ENCODE measurements around the gene FBXW9.
"Not testable (repeated sequence)": the region's sequence is repeated elsewhere in the genome, so short reads cannot be mapped to it uniquely, and the experiment has no call there.

The FBXW9 gene

DNA sequence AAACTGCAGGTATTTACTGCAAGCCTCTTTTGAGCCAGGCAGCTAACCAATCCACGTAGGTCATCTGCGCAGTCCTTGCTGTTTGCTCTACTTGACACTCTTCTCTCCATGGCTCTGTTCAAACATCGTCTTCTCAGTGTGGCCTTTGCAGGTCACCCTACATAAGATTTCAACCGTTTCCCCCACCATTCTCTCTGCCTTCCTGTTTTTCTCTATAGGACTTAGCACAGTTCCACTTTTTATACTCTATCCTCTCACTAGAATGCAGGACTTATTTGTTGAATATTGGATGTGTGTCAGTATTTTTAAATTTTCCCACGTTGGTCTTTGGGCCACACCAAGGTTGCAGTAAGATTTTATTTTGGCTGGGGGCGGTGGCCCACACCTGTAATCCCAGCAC is 1.7 kb upstream of the FBXW9 start:
- H3K27ac ChIP-seq (ENCODE audit: low read depth, low read length), result no peak overlapping the region
- H3K36me3 ChIP-seq (ENCODE audit: control insufficient read depth in 5 of 5, insufficient read depth in 5 of 5, low read length in 5 of 5), result peaks cover 0 to 46% (median 36%) of the 10 kb centered on the region in 5 donors
- no peaks in the 10 kb centered on the region for H3K27me3 ChIP-seq (ENCODE audit: control insufficient read depth in 5 of 5, insufficient read depth in 4 of 5, low read length in 5 of 5)
- H3K4me3 ChIP-seq (ENCODE audit: low read depth in 1 of 5, low read length in 5 of 5), result no peak overlapping the region
- peaks cover 2 to 23% (median 19%) of the 10 kb centered on the region in 5 donors for H3K4me1 ChIP-seq (ENCODE audit: control insufficient read depth in 5 of 5, insufficient read depth in 5 of 5, low read length in 5 of 5)
- H3K9ac ChIP-seq (ENCODE audit: low read length in 5 of 5), result no peak overlapping the region
- H3K9me3 ChIP-seq (ENCODE audit: control insufficient read depth in 5 of 5, low read length in 5 of 5), result no peaks in the 10 kb centered on the region

DNA sequence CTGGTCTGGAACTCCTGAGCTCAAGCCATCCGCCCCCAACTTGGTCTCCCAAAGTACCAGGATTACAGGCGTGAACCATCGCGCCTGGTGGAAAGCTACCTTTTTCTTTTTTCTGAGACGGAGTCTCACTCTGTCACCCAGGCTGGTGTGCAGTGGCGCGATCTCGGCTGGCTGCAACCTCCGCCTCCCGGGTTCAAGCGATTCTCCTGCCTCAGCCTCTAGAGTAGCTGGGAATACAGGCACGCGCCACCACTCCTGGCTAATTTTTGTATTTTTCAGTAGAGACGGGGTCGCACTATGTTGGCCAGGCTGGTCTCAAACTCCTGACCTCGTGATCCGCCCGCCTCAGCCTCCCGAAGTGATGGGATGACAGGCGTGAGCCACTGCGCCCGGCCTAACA is 994 bp upstream of the FBXW9 start:
- not testable (repeated sequence) for H3K9ac ChIP-seq (ENCODE audit: low read length in 5 of 5); H3K9me3 ChIP-seq (ENCODE audit: control insufficient read depth in 5 of 5, low read length in 5 of 5); H3K4me3 ChIP-seq (ENCODE audit: low read depth in 1 of 5, low read length in 5 of 5); H3K27me3 ChIP-seq (ENCODE audit: control insufficient read depth in 5 of 5, insufficient read depth in 4 of 5, low read length in 5 of 5); H3K27ac ChIP-seq (ENCODE audit: low read depth, low read length)
- Histone ChIP-seq H3K36me3 (ENCODE audit: control insufficient read depth in 5 of 5, insufficient read depth in 5 of 5, low read length in 5 of 5) (peaks cover 0 to 39% (median 29%) of the 10 kb centered on the region in 5 donors), H3K4me1 (ENCODE audit: control insufficient read depth in 5 of 5, insufficient read depth in 5 of 5, low read length in 5 of 5) (peaks cover 2 to 23% (median 19%) of the 10 kb centered on the region in 5 donors)

DNA sequence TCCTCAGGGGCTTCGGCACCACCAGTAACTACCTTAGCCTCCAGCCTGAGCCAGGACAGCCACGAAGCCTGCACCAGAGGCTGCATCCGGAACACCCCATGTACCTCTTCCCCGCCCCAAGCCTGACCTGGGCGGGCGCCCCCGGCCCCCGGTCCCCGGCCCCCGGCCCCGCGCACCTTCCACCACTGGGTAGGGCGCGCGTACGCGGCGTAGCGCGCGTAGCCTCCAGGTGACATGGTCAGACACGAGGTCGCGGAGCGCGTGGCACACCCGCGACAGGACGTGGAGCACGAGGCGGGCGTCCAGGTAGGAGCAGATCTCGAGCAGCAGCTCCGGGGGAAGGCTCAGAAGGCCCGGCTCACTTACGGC is 450 bp downstream of the FBXW9 start:
- Histone ChIP-seq H3K9ac (ENCODE audit: low read length in 5 of 5) (peak overlapping the region in 4 of 5 donors; percentile 85 to 93 (median 90)), H3K27ac (ENCODE audit: low read depth, low read length) (peak overlapping the region; percentile 84)

DNA sequence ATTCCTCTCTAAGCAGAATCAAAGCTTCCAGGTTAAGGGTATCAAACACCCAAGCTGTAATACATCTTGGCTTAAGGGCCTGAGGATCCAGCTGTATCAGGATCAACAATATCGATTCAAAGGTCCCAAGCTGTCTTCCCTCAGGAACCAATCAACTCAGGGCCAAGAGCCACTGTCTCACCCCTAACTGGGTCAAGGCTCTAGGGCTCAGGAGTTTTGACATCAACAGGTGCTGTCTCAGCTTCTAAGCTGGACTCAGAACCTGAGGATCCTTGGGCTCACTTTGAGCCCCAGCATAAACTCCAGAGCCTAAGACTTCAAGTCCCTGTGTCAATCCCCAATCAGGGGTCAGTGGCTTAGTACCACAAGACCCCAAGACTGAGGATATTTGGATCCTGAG is 917 bp downstream of the FBXW9 start:
- no peaks in the 10 kb centered on the region for H3K9me3 ChIP-seq (ENCODE audit: control insufficient read depth in 5 of 5, low read length in 5 of 5)
- H3K27ac ChIP-seq (ENCODE audit: low read depth, low read length), result no peak overlapping the region
- peaks cover 2 to 23% (median 19%) of the 10 kb centered on the region in 5 donors for H3K4me1 ChIP-seq (ENCODE audit: control insufficient read depth in 5 of 5, insufficient read depth in 5 of 5, low read length in 5 of 5)
- H3K27me3 ChIP-seq (ENCODE audit: control insufficient read depth in 5 of 5, insufficient read depth in 4 of 5, low read length in 5 of 5), result no peaks in the 10 kb centered on the region
- H3K4me3 ChIP-seq (ENCODE audit: low read depth in 1 of 5, low read length in 5 of 5), result peak overlapping the region; percentile 71 to 99 (median 91)
- peak overlapping the region in 4 of 5 donors; percentile 10 to 93 (median 60) for H3K9ac ChIP-seq (ENCODE audit: low read length in 5 of 5)
- peaks cover 0 to 20% (median 12%) of the 10 kb centered on the region in 5 donors for H3K36me3 ChIP-seq (ENCODE audit: control insufficient read depth in 5 of 5, insufficient read depth in 5 of 5, low read length in 5 of 5)

More for the DNA sequence above, 450 bp downstream of the FBXW9 start:
- no peaks in the 10 kb centered on the region for H3K27me3 ChIP-seq (ENCODE audit: control insufficient read depth in 5 of 5, insufficient read depth in 4 of 5, low read length in 5 of 5)
- peaks cover 2 to 23% (median 19%) of the 10 kb centered on the region in 5 donors for H3K4me1 ChIP-seq (ENCODE audit: control insufficient read depth in 5 of 5, insufficient read depth in 5 of 5, low read length in 5 of 5)
- peak overlapping the region; percentile 71 to 99 (median 91) for H3K4me3 ChIP-seq (ENCODE audit: low read depth in 1 of 5, low read length in 5 of 5)
- H3K9me3 ChIP-seq (ENCODE audit: control insufficient read depth in 5 of 5, low read length in 5 of 5), result no peaks in the 10 kb centered on the region
- peaks cover 0 to 24% (median 17%) of the 10 kb centered on the region in 5 donors for H3K36me3 ChIP-seq (ENCODE audit: control insufficient read depth in 5 of 5, insufficient read depth in 5 of 5, low read length in 5 of 5)

DNA sequence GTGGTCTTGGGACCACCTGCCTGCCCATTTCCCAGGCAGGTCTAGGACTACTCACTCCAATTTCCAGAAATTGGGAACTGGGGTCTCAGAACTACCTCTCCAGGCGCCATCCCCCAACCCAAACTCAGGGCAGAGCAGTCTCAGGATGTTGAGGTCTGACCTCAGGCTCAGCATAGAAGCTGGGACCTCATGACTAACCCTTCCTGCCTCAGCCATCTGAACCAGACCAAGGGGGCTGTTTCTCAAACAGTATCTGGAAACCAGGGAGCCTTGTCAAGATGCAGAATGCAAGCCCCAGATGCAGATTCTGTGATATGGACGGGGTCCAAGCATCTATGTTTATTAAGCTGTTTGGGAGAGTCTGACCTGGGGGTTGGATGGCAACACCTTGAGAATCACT is 1.3 kb downstream of the FBXW9 start:
- Histone ChIP-seq H3K27ac (ENCODE audit: low read depth, low read length) (no peak overlapping the region), H3K9me3 (ENCODE audit: control insufficient read depth in 5 of 5, low read length in 5 of 5) (no peaks in the 10 kb centered on the region), H3K36me3 (ENCODE audit: control insufficient read depth in 5 of 5, insufficient read depth in 5 of 5, low read length in 5 of 5) (peaks cover 0 to 17% (median 9%) of the 10 kb centered on the region in 5 donors), H3K27me3 (ENCODE audit: control insufficient read depth in 5 of 5, insufficient read depth in 4 of 5, low read length in 5 of 5) (no peaks in the 10 kb centered on the region), H3K9ac (ENCODE audit: low read length in 5 of 5) (peak overlapping the region in 3 of 5 donors; percentile 35 to 93 (median 85)), H3K4me1 (ENCODE audit: control insufficient read depth in 5 of 5, insufficient read depth in 5 of 5, low read length in 5 of 5) (peaks cover 2 to 23% (median 19%) of the 10 kb centered on the region in 5 donors), H3K4me3 (ENCODE audit: low read depth in 1 of 5, low read length in 5 of 5) (no peak overlapping the region)

DNA sequence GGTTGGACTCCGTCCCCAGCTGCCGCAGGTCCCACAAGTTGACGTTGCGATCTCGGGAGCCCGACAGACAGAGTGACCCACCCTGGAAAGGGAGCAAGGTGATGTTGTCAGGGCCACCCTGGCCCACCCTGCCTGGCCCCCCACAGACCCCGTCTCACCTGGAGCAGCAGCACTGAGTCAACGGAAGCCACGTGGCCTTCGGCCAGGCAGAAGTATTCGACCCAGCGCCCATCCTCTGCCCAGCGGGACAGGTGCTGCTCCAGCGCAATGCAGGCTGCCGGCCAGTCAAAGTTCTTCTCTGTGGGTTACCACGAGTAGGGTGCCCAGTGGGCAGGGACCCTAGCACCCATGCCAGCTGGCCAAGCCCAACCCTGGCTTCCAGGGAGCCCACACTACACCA is 1.8 kb downstream of the FBXW9 start:
- Histone ChIP-seq H3K4me1 (ENCODE audit: control insufficient read depth in 5 of 5, insufficient read depth in 5 of 5, low read length in 5 of 5) (peaks cover 2 to 23% (median 19%) of the 10 kb centered on the region in 5 donors), H3K36me3 (ENCODE audit: control insufficient read depth in 5 of 5, insufficient read depth in 5 of 5, low read length in 5 of 5) (peaks cover 0 to 12% (median 4%) of the 10 kb centered on the region in 5 donors)

DNA sequence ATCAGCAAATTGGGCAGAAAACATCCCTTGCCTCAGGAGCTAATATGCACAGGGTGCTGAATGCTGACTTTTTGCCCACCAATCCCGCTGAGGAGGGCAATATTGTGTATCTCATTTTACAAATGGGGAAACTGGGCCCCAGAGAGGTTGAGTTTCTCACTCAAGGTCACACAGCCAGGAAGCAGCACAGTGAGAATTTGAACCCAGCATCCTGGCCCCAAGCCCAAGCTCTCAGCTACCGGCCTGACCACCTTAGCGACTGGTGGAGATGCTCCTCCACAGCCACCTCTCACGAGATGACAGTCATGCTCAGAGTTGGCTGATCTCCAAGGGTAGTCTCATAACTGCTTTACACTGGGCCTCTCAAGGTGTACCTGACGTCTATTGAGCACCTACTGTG is 3.5 kb downstream of the FBXW9 start:
- Histone ChIP-seq H3K4me3 (ENCODE audit: low read depth in 1 of 5, low read length in 5 of 5) (no peak overlapping the region), H3K9ac (ENCODE audit: low read length in 5 of 5) (no peak overlapping the region), H3K4me1 (ENCODE audit: control insufficient read depth in 5 of 5, insufficient read depth in 5 of 5, low read length in 5 of 5) (peaks cover 2 to 23% (median 19%) of the 10 kb centered on the region in 5 donors), H3K9me3 (ENCODE audit: control insufficient read depth in 5 of 5, low read length in 5 of 5) (no peaks in the 10 kb centered on the region), H3K27me3 (ENCODE audit: control insufficient read depth in 5 of 5, insufficient read depth in 4 of 5, low read length in 5 of 5) (no peaks in the 10 kb centered on the region), H3K36me3 (ENCODE audit: control insufficient read depth in 5 of 5, insufficient read depth in 5 of 5, low read length in 5 of 5) (peaks cover 0 to 5% (median 2%) of the 10 kb centered on the region in 5 donors), H3K27ac (ENCODE audit: low read depth, low read length) (no peak overlapping the region)

More for the DNA sequence above, 1.8 kb downstream of the FBXW9 start:
- H3K27ac ChIP-seq (ENCODE audit: low read depth, low read length), result no peak overlapping the region
- H3K9me3 ChIP-seq (ENCODE audit: control insufficient read depth in 5 of 5, low read length in 5 of 5), result no peaks in the 10 kb centered on the region
- no peaks in the 10 kb centered on the region for H3K27me3 ChIP-seq (ENCODE audit: control insufficient read depth in 5 of 5, insufficient read depth in 4 of 5, low read length in 5 of 5)
- H3K4me3 ChIP-seq (ENCODE audit: low read depth in 1 of 5, low read length in 5 of 5), result no peak overlapping the region
- H3K9ac ChIP-seq (ENCODE audit: low read length in 5 of 5), result no peak overlapping the region

DNA sequence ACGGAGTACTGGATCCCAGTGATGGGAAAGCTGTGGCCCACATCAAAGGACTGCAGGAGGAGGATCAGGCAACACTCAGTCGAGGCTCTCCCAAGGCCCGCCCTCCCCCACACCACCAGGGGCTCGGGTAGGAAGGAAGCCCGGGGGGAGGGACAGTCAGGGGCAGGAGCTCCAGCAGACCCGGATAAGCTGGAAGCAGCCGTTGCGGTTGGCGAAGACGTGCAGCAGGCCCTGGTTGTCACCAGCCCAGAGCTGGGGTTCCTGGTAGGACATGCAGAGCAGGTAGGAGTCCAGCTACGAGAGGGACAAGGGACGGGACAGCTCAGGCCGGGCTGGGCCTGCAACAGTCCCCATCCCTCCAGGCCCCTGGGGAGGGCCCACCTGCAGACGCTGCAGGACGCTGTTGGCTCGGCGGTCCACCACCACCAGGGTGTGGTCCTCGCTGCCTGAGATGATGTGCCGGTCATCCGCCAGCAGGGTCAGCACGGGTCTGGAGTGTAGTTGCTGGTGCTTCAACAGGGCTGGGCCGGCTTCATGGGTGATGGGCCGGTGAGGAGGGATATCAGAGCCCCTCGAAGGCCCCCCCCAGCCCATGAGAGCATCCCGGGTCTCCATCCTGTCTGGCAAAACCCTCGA is 6.7 kb downstream of the FBXW9 start:
- Histone ChIP-seq H3K36me3 (ENCODE audit: control insufficient read depth in 5 of 5, insufficient read depth in 5 of 5, low read length in 5 of 5) (peaks cover 0 to 5% (median 2%) of the 10 kb centered on the region in 5 donors), H3K4me1 (ENCODE audit: control insufficient read depth in 5 of 5, insufficient read depth in 5 of 5, low read length in 5 of 5) (no peaks in the 10 kb centered on the region), H3K9ac (ENCODE audit: low read length in 5 of 5) (no peak overlapping the region)

DNA sequence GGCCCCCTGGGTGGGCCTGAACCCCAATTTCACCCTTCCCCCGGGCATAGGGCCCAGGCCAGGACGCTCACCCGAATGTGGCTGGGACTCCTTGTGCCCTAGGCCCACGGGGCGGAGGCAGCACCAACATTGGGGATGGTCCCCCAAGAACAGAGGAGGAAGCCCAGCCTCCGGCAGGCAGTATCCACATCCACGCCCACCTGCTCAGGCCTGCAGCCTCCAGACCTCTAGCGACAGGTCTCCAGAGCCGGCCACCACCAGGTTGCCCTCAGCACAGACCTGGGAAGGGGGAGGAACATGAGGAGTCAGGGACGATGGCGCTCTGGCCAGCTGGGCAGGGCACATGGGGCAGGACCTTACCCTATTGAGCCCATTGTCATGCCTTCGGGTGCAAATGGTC is 7.4 kb downstream of the FBXW9 start:
- Histone ChIP-seq H3K4me3 (ENCODE audit: low read depth in 1 of 5, low read length in 5 of 5) (no peak overlapping the region), H3K4me1 (ENCODE audit: control insufficient read depth in 5 of 5, insufficient read depth in 5 of 5, low read length in 5 of 5) (no peaks in the 10 kb centered on the region), H3K27me3 (ENCODE audit: control insufficient read depth in 5 of 5, insufficient read depth in 4 of 5, low read length in 5 of 5) (no peaks in the 10 kb centered on the region), H3K27ac (ENCODE audit: low read depth, low read length) (no peak overlapping the region), H3K36me3 (ENCODE audit: control insufficient read depth in 5 of 5, insufficient read depth in 5 of 5, low read length in 5 of 5) (peaks cover 0 to 5% (median 2%) of the 10 kb centered on the region in 5 donors), H3K9me3 (ENCODE audit: control insufficient read depth in 5 of 5, low read length in 5 of 5) (no peaks in the 10 kb centered on the region), H3K9ac (ENCODE audit: low read length in 5 of 5) (no peak overlapping the region)

More for the DNA sequence above, 6.7 kb downstream of the FBXW9 start:
- Histone ChIP-seq H3K9me3 (ENCODE audit: control insufficient read depth in 5 of 5, low read length in 5 of 5) (no peaks in the 10 kb centered on the region), H3K27me3 (ENCODE audit: control insufficient read depth in 5 of 5, insufficient read depth in 4 of 5, low read length in 5 of 5) (no peaks in the 10 kb centered on the region), H3K4me3 (ENCODE audit: low read depth in 1 of 5, low read length in 5 of 5) (no peak overlapping the region), H3K27ac (ENCODE audit: low read depth, low read length) (no peak overlapping the region)

DNA sequence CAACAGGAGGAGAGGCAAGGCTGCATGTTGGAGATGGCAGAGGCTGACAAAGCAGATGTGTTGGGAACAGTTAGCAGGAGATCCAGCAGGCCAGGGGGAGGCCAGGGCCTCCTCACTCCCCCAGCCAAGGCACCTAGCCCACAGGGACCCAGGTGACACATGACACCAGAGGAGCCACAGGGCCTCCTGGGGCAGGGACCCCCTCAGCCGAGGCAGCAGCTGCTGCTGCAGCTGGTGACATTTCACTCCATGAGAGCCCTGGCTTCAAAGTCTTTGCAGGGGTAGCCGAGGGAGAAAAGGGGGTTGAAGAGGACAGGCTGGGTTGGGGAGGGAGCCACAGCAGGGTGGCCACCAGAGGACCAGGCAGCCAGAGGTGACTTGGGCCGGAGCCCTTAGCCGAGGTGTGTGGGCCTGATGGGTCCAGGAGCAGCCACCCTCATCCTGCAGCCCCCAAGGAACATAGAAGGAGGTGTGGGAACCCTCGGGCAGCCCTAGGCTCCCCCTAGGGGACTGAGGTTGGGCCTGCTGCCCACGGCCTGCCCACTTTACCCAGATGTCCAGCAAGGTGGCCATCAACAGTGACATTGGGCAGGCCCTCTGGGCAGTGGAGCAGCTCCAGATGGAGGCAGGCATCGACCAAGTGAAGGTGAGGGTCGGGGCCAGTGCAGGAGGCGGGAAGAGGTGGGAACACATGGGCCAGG is 8.8 kb downstream of the FBXW9 start, which contains the start of gene GNG14:
Gene GNG14 (plus strand): TSS at position 503 of the 701 bp plus-strand sequence. CDS start 51 bp downstream, at position 554.
- Histone ChIP-seq H3K9ac (ENCODE audit: low read length in 5 of 5) (no peak within 1 kb of the TSS), H3K36me3 (ENCODE audit: control insufficient read depth in 5 of 5, insufficient read depth in 5 of 5, low read length in 5 of 5) (peaks cover 0 to 5% (median 2%) of the 10 kb centered on the region in 5 donors), H3K4me3 (ENCODE audit: low read depth in 1 of 5, low read length in 5 of 5) (no peak within 1 kb of the TSS), H3K27ac (ENCODE audit: low read depth, low read length) (no peak within 1 kb of the TSS), H3K4me1 (ENCODE audit: control insufficient read depth in 5 of 5, insufficient read depth in 5 of 5, low read length in 5 of 5) (no peaks in the 10 kb centered on the region), H3K27me3 (ENCODE audit: control insufficient read depth in 5 of 5, insufficient read depth in 4 of 5, low read length in 5 of 5) (no peaks in the 10 kb centered on the region), H3K9me3 (ENCODE audit: control insufficient read depth in 5 of 5, low read length in 5 of 5) (no peaks in the 10 kb centered on the region)
